ENCODE data around the gene CPNE5.

CPNE5 gene

GRCh38 chr6:36740818-36741179, 98.4 kb downstream of the CPNE5 start:
- Histone ChIP-seq H3K4me3 (ENCODE audit: low read depth, low read length) (no peak overlapping the region), H3K4me1 (ENCODE audit: control insufficient read depth, insufficient read depth, low read length) (no peaks in the 10 kb centered on the region), H3K36me3 (ENCODE audit: control insufficient read depth, insufficient read depth, low read length) (no peaks in the 10 kb centered on the region), H3K27me3 (ENCODE audit: control insufficient read depth, insufficient read depth, low read length) (no peaks in the 10 kb centered on the region), H3K9ac (ENCODE audit: low read depth, low read length) (no peak overlapping the region), H3K9me3 (ENCODE audit: control insufficient read depth, insufficient read depth, low read length) (no peaks in the 10 kb centered on the region)

GRCh38 chr6:36739947-36740817, 99.1 kb downstream of the CPNE5 start:
- Histone ChIP-seq H3K4me3 (ENCODE audit: low read depth, low read length) (no peak overlapping the region), H3K4me1 (ENCODE audit: control insufficient read depth, insufficient read depth, low read length) (peaks cover 1% of the 10 kb centered on the region), H3K36me3 (ENCODE audit: control insufficient read depth, insufficient read depth, low read length) (no peaks in the 10 kb centered on the region), H3K9ac (ENCODE audit: low read depth, low read length) (no peak overlapping the region), H3K27me3 (ENCODE audit: control insufficient read depth, insufficient read depth, low read length) (no peaks in the 10 kb centered on the region), H3K9me3 (ENCODE audit: control insufficient read depth, insufficient read depth, low read length) (no peaks in the 10 kb centered on the region)

- H3K27me3 ChIP-seq (ENCODE audit: control insufficient read depth, insufficient read depth, low read length): no peaks in the 10 kb centered on the region
- peaks cover 4% of the 10 kb centered on the region for H3K4me1 ChIP-seq (ENCODE audit: control insufficient read depth, insufficient read depth, low read length)
- H3K4me3 ChIP-seq (ENCODE audit: low read depth, low read length): no peak overlapping the region
- no peak overlapping the region for H3K9ac ChIP-seq (ENCODE audit: low read depth, low read length)
- H3K9me3 ChIP-seq (ENCODE audit: control insufficient read depth, insufficient read depth, low read length): no peaks in the 10 kb centered on the region
- no peaks in the 10 kb centered on the region for H3K36me3 ChIP-seq (ENCODE audit: control insufficient read depth, insufficient read depth, low read length)
Measured at GRCh38 chr6:36738108-36738507, 101.1 kb downstream of the CPNE5 start.

- Histone ChIP-seq H3K4me1 (ENCODE audit: control insufficient read depth, insufficient read depth, low read length) (peaks cover 4% of the 10 kb centered on the region), H3K36me3 (ENCODE audit: control insufficient read depth, insufficient read depth, low read length) (no peaks in the 10 kb centered on the region)
Measured at GRCh38 chr6:36737043-36737785, 102.0 kb downstream of the CPNE5 start.

GRCh38 chr6:36735110-36736071, 103.9 kb downstream of the CPNE5 start:
- Histone ChIP-seq H3K4me1 (ENCODE audit: control insufficient read depth, insufficient read depth, low read length) (peaks cover 10% of the 10 kb centered on the region), H3K9me3 (ENCODE audit: control insufficient read depth, insufficient read depth, low read length) (no peaks in the 10 kb centered on the region), H3K27me3 (ENCODE audit: control insufficient read depth, insufficient read depth, low read length) (no peaks in the 10 kb centered on the region), H3K36me3 (ENCODE audit: control insufficient read depth, insufficient read depth, low read length) (no peaks in the 10 kb centered on the region), H3K9ac (ENCODE audit: low read depth, low read length) (no peak overlapping the region), H3K4me3 (ENCODE audit: low read depth, low read length) (no peak overlapping the region)

More at GRCh38 chr6:36737043-36737785, 102.0 kb downstream of the CPNE5 start:
- Histone ChIP-seq H3K9me3 (ENCODE audit: control insufficient read depth, insufficient read depth, low read length) (no peaks in the 10 kb centered on the region), H3K27me3 (ENCODE audit: control insufficient read depth, insufficient read depth, low read length) (no peaks in the 10 kb centered on the region), H3K9ac (ENCODE audit: low read depth, low read length) (no peak overlapping the region), H3K4me3 (ENCODE audit: low read depth, low read length) (no peak overlapping the region)

GRCh38 chr6:36734486-36735060, 104.7 kb downstream of the CPNE5 start:
- H3K36me3 ChIP-seq (ENCODE audit: control insufficient read depth, insufficient read depth, low read length): no peaks in the 10 kb centered on the region
- no peaks in the 10 kb centered on the region for H3K27me3 ChIP-seq (ENCODE audit: control insufficient read depth, insufficient read depth, low read length)
- no peak overlapping the region for H3K9ac ChIP-seq (ENCODE audit: low read depth, low read length)
- H3K4me1 ChIP-seq (ENCODE audit: control insufficient read depth, insufficient read depth, low read length): peaks cover 10% of the 10 kb centered on the region
- no peaks in the 10 kb centered on the region for H3K9me3 ChIP-seq (ENCODE audit: control insufficient read depth, insufficient read depth, low read length)
- H3K4me3 ChIP-seq (ENCODE audit: low read depth, low read length): no peak overlapping the region

- H3K4me1 ChIP-seq (ENCODE audit: control insufficient read depth, insufficient read depth, low read length): peaks cover 10% of the 10 kb centered on the region
- no peak overlapping the region for H3K4me3 ChIP-seq (ENCODE audit: low read depth, low read length)
- no peaks in the 10 kb centered on the region for H3K36me3 ChIP-seq (ENCODE audit: control insufficient read depth, insufficient read depth, low read length)
- H3K9me3 ChIP-seq (ENCODE audit: control insufficient read depth, insufficient read depth, low read length): no peaks in the 10 kb centered on the region
- no peaks in the 10 kb centered on the region for H3K27me3 ChIP-seq (ENCODE audit: control insufficient read depth, insufficient read depth, low read length)
- H3K9ac ChIP-seq (ENCODE audit: low read depth, low read length): no peak overlapping the region
Measured at GRCh38 chr6:36733300-36733699, 105.9 kb downstream of the CPNE5 start.

- H3K9ac ChIP-seq (ENCODE audit: low read depth, low read length): no peak overlapping the region
- H3K4me3 ChIP-seq (ENCODE audit: low read depth, low read length): no peak overlapping the region
- H3K9me3 ChIP-seq (ENCODE audit: control insufficient read depth, insufficient read depth, low read length): no peaks in the 10 kb centered on the region
- H3K36me3 ChIP-seq (ENCODE audit: control insufficient read depth, insufficient read depth, low read length): no peaks in the 10 kb centered on the region
- H3K27me3 ChIP-seq (ENCODE audit: control insufficient read depth, insufficient read depth, low read length): no peaks in the 10 kb centered on the region
- peaks cover 10% of the 10 kb centered on the region for H3K4me1 ChIP-seq (ENCODE audit: control insufficient read depth, insufficient read depth, low read length)
Measured at GRCh38 chr6:36731622-36732310, 107.5 kb downstream of the CPNE5 start.

GRCh38 chr6:36730424-36731380, 108.5 kb downstream of the CPNE5 start:
- Histone ChIP-seq H3K36me3 (ENCODE audit: control insufficient read depth, insufficient read depth, low read length) (no peaks in the 10 kb centered on the region), H3K4me1 (ENCODE audit: control insufficient read depth, insufficient read depth, low read length) (peaks cover 10% of the 10 kb centered on the region), H3K4me3 (ENCODE audit: low read depth, low read length) (no peak overlapping the region), H3K9ac (ENCODE audit: low read depth, low read length) (no peak overlapping the region), H3K9me3 (ENCODE audit: control insufficient read depth, insufficient read depth, low read length) (no peaks in the 10 kb centered on the region), H3K27me3 (ENCODE audit: control insufficient read depth, insufficient read depth, low read length) (no peaks in the 10 kb centered on the region)

GRCh38 chr6:36729161-36729524, 110.1 kb downstream of the CPNE5 start:
- no peak overlapping the region for H3K4me3 ChIP-seq (ENCODE audit: low read depth, low read length)
- no peak overlapping the region for H3K9ac ChIP-seq (ENCODE audit: low read depth, low read length)
- peaks cover 5% of the 10 kb centered on the region for H3K4me1 ChIP-seq (ENCODE audit: control insufficient read depth, insufficient read depth, low read length)
- no peaks in the 10 kb centered on the region for H3K36me3 ChIP-seq (ENCODE audit: control insufficient read depth, insufficient read depth, low read length)
- H3K9me3 ChIP-seq (ENCODE audit: control insufficient read depth, insufficient read depth, low read length): no peaks in the 10 kb centered on the region
- H3K27me3 ChIP-seq (ENCODE audit: control insufficient read depth, insufficient read depth, low read length): no peaks in the 10 kb centered on the region
